HCT116 (cell line): ENCODE measurements around the gene ZNF423. TPM values are rescaled to one million over a fixed set of nuclear protein-coding genes. Genes with fewer than 3 reads are reported as not detected.

ENCODE experiments used
- ATAC-seq: fragments of 200-7000 bp; cut with Tn5 transposase; 2 replicates; pipeline ENCODE4 v1.9.1; 2020; ENCODE audit warnings: mild to moderate bottlenecking, moderate library complexity
- BruUV-seq: library from RNA; stranded (reverse); fragments of 400-500 nt; replicated peaks from 2 replicates; lab custom pipeline; 2021; lab: Mats Ljungman, UMichigan
- CTCF ChIA-PET: fragments of 300-600 bp; sonication (Branson Sonifier 250); formaldehyde crosslinking; loops from one replicate; lab custom pipeline; 2021; ENCODE audit warnings: antibody characterized with exemption; lab: Charles Lee
- POLR2A ChIA-PET: fragments of 300-600, 350-600 bp; sonication (Branson Sonifier 250); formaldehyde crosslinking; loops from one replicate; lab custom pipeline; 2021; ENCODE audit warnings: antibody characterized with exemption; lab: Charles Lee
- RAD21 ChIA-PET, 2 experiments: fragments of 300-600 bp; sonication (Branson Sonifier 250); formaldehyde crosslinking; loops; one replicate each; lab custom pipeline; 2023; ENCODE audit warnings: low total read pairs in 2 of 2; ENCODE audit not compliant: uncharacterized antibody in 2 of 2, unreplicated experiment in 2 of 2, low non-redundant PET in 1 of 2; lab: Charles Lee
- DNase-seq: peaks from one replicate; pipeline ENCODE4 v3.0.0-alpha.2; 2010; ENCODE audit warnings: low read depth, low spot score
- H2AFZ ChIP-seq: fragments of 200-600 bp; shearing (Covaris generic), sonication (generic); 2 replicates; pipeline ENCODE4 v1.6.1; 2017; ENCODE audit warnings: low read depth, mixed run types, mixed read lengths, antibody characterized with exemption, low read length; ENCODE audit not compliant: poor library complexity, severe bottlenecking
- H3K27ac ChIP-seq: 2 replicates; pipeline ENCODE4 v1.5.1; 2012; ENCODE audit warnings: low read depth, low read length
- H3K27me3 ChIP-seq: fragments of 200-600 bp; sonication (generic); 2 replicates; pipeline ENCODE4 v1.6.1; 2016; ENCODE audit warnings: mixed run types, low read length, mixed read lengths; ENCODE audit not compliant: insufficient read depth
- H3K36me3 ChIP-seq, 2 experiments: fragments of 200-500 bp in 1 of 2; fragments of 200-600 bp in 1 of 2; sonication (Bioruptor generic) in 1 of 2; sonication (generic) in 1 of 2; 2 replicates each; pipeline versions ENCODE4 v1.5.1 to v1.6.1; 2014 to 2016; ENCODE audit warnings: low read length in 2 of 2, inconsistent platforms in 1 of 2, mixed read lengths in 1 of 2, mixed run types in 1 of 2; ENCODE audit not compliant: insufficient read depth in 2 of 2, control insufficient read depth in 1 of 2
- H3K4me1 ChIP-seq, 2 experiments: fragments of 200-600 bp in 1 of 2; sonication (generic) in 1 of 2; 2 replicates each; pipeline versions ENCODE4 v1.5.1 to v1.6.1; 2012 to 2017; ENCODE audit warnings: low read length in 2 of 2, inconsistent platforms in 1 of 2, mild to moderate bottlenecking in 1 of 2, mixed read lengths in 1 of 2, mixed run types in 1 of 2, moderate library complexity in 1 of 2; ENCODE audit not compliant: insufficient read depth in 2 of 2, control insufficient read depth in 1 of 2
- H3K4me2 ChIP-seq: fragments of 200-600 bp; sonication (generic); 2 replicates; pipeline ENCODE4 v1.6.1; 2017; ENCODE audit warnings: mixed run types, low read length, mixed read lengths
- H3K4me3 ChIP-seq, 2 experiments: fragments of 200-600 bp in 1 of 2; sonication (generic) in 1 of 2; replicated peaks in 1 of 2; 2 replicates each; pipeline ENCODE4 v1.5.1; 2011 to 2016; ENCODE audit warnings: low read length in 2 of 2, control low read depth in 1 of 2, low read depth in 1 of 2, mild to moderate bottlenecking in 1 of 2, mixed read lengths in 1 of 2, mixed run types in 1 of 2
- H3K79me2 ChIP-seq: fragments of 200-600 bp; sonication (generic); 2 replicates; pipeline ENCODE4 v1.6.1; 2017; ENCODE audit warnings: mild to moderate bottlenecking, mixed run types, low read length, moderate library complexity, mixed read lengths; ENCODE audit not compliant: insufficient read depth
- H3K9ac ChIP-seq: fragments of 200-600 bp; sonication (generic); 2 replicates; pipeline ENCODE4 v1.6.1; 2016; ENCODE audit warnings: low read length, mixed read lengths
- H3K9me2 ChIP-seq: fragments of 200-600 bp; sonication (generic), shearing (Covaris generic); 2 replicates; pipeline ENCODE4 v1.6.1; 2017; ENCODE audit warnings: mixed run types, mild to moderate bottlenecking, moderate library complexity; ENCODE audit not compliant: insufficient read depth
- H3K9me3 ChIP-seq, 2 experiments: fragments of 200-500 bp in 1 of 2; fragments of 200-600 bp in 1 of 2; sonication (Bioruptor generic) in 1 of 2; sonication (generic) in 1 of 2; 2 replicates each; pipeline ENCODE4 v1.6.1; 2014 to 2017; ENCODE audit warnings: low read length in 2 of 2, mixed read lengths in 2 of 2, inconsistent platforms in 1 of 2, low read depth in 1 of 2, mild to moderate bottlenecking in 1 of 2, mixed run types in 1 of 2, moderate library complexity in 1 of 2; ENCODE audit not compliant: control insufficient read depth in 1 of 2, insufficient read depth in 1 of 2
- H4K20me1 ChIP-seq: fragments of 200-600 bp; sonication (generic), shearing (Covaris generic); 2 replicates; pipeline ENCODE4 v1.6.1; 2017; ENCODE audit warnings: mixed run types, mild to moderate bottlenecking, moderate library complexity; ENCODE audit not compliant: insufficient read depth
- CBX3 ChIP-seq: IDR thresholded peaks from 2 replicates; pipeline ENCODE4 v1.6.1; 2012; ENCODE audit warnings: low read depth
- CEBPB ChIP-seq: IDR thresholded peaks from 2 replicates; pipeline ENCODE4 v1.6.1; 2012; ENCODE audit warnings: low read depth
- EGR1 ChIP-seq: IDR thresholded peaks from 2 replicates; pipeline ENCODE4 v1.6.1; 2012; ENCODE audit warnings: low read depth
- ELF1 ChIP-seq: IDR thresholded peaks from 2 replicates; pipeline ENCODE4 v1.6.1; 2012; ENCODE audit warnings: low read depth, borderline replicate concordance
- FOSL1 ChIP-seq: IDR thresholded peaks from 2 replicates; pipeline ENCODE4 v1.6.1; 2012; ENCODE audit warnings: low read depth
- POLR2A ChIP-seq: IDR thresholded peaks from 2 replicates; pipeline ENCODE4 v1.7.0; 2011; ENCODE audit warnings: borderline replicate concordance; ENCODE audit not compliant: insufficient read depth, insufficient read length; ENCODE audit errors: extremely low read depth
- POLR2AphosphoS5 ChIP-seq: IDR thresholded peaks from 2 replicates; pipeline ENCODE4 v1.6.1; 2011; ENCODE audit warnings: mild to moderate bottlenecking, low read depth, low read length, moderate library complexity
- RAD21 ChIP-seq: IDR thresholded peaks from 2 replicates; pipeline ENCODE4 v1.6.1; 2012; ENCODE audit warnings: low read depth, mild to moderate bottlenecking
- SIN3A ChIP-seq: IDR thresholded peaks from 2 replicates; pipeline ENCODE4 v1.6.1; 2012; ENCODE audit warnings: low read depth
- SP1 ChIP-seq: IDR thresholded peaks from 2 replicates; pipeline ENCODE4 v1.6.1; 2012; ENCODE audit warnings: low read depth
- SRF ChIP-seq: IDR thresholded peaks from 2 replicates; pipeline ENCODE4 v1.6.1; 2012; ENCODE audit warnings: low read depth
- YY1 ChIP-seq: IDR thresholded peaks from 2 replicates; pipeline ENCODE4 v1.6.1; 2011; ENCODE audit warnings: low read length, low read depth, moderate library complexity, mild to moderate bottlenecking; ENCODE audit not compliant: insufficient replicate concordance; ENCODE audit errors: extremely low read depth
- ZFX ChIP-seq: fragments of 450-650 bp; IDR thresholded peaks from 2 replicates; pipeline ENCODE4 v1.6.1; 2017
- ZNF274 ChIP-seq: fragments of 200-500 bp; sonication (Bioruptor generic); IDR thresholded peaks from 2 replicates; pipeline ENCODE4 v1.6.1; 2014; ENCODE audit warnings: mild to moderate bottlenecking, low read depth, low read length, inconsistent platforms
- intact Hi-C: fragments of 100-400 bp; cut with micrococcal nuclease; formaldehyde crosslinking; loops from 2 replicates; pipeline ENCODE4 v1.10.0; 2022
- total RNA-seq: library from RNA; stranded (reverse); gene quantifications from one replicate; pipeline ENCODE4 v1.2.1, GENCODE V29; 2021; ENCODE audit not compliant: unreplicated experiment
- TF ChIP-seq, protein P1 (sequence below): IDR thresholded peaks from 2 replicates; pipeline ENCODE4 v1.6.1; 2012; ENCODE audit warnings: low read depth
- TF ChIP-seq, protein P2 (sequence below): IDR thresholded peaks from 2 replicates; pipeline ENCODE4 v1.6.1; 2012
- TF ChIP-seq, protein P3 (sequence below): IDR thresholded peaks from 2 replicates; pipeline ENCODE4 v1.6.1; 2012
- TF ChIP-seq, protein P4 (sequence below), 3 experiments: fragments of 200-600 bp in 1 of 3; sonication (generic) in 1 of 3; IDR thresholded peaks in 2 of 3; conservative IDR thresholded peaks in 1 of 3; 2 replicates each; pipeline ENCODE4 v1.5.1; 2012 to 2017; ENCODE audit warnings: low read depth in 2 of 3, low read length in 2 of 3, antibody characterized with exemption in 1 of 3, borderline replicate concordance in 1 of 3, control low read depth in 1 of 3, mild to moderate bottlenecking in 1 of 3, mixed read lengths in 1 of 3, mixed run types in 1 of 3, moderate library complexity in 1 of 3; ENCODE audit not compliant: insufficient read depth in 1 of 3

Gene ZNF423
- total RNA-seq, 1 experiment from 2014 or later = 0.22 TPM

DNA sequence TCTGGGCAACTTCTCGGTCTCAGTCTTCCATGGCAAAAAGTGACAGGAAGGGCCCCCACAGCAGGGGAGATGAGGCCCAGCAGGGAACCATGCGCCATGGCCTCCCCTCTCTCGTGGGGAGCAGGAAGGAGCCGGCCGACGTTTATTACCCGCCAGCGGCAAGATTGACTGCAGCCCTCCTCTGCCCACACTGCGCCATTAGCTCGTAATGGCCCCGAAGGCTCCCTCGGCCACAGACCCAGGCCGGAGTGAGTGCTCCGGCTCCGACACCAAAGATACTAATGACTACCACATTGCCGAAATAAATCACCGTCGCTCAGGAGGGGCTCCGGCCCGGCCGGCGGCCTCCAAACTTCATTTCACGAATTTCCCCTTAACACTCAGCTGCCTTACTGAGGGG lies 255.4 kb downstream of the ZNF423 start (continued):
- TF ChIP-seq, protein P1, sequence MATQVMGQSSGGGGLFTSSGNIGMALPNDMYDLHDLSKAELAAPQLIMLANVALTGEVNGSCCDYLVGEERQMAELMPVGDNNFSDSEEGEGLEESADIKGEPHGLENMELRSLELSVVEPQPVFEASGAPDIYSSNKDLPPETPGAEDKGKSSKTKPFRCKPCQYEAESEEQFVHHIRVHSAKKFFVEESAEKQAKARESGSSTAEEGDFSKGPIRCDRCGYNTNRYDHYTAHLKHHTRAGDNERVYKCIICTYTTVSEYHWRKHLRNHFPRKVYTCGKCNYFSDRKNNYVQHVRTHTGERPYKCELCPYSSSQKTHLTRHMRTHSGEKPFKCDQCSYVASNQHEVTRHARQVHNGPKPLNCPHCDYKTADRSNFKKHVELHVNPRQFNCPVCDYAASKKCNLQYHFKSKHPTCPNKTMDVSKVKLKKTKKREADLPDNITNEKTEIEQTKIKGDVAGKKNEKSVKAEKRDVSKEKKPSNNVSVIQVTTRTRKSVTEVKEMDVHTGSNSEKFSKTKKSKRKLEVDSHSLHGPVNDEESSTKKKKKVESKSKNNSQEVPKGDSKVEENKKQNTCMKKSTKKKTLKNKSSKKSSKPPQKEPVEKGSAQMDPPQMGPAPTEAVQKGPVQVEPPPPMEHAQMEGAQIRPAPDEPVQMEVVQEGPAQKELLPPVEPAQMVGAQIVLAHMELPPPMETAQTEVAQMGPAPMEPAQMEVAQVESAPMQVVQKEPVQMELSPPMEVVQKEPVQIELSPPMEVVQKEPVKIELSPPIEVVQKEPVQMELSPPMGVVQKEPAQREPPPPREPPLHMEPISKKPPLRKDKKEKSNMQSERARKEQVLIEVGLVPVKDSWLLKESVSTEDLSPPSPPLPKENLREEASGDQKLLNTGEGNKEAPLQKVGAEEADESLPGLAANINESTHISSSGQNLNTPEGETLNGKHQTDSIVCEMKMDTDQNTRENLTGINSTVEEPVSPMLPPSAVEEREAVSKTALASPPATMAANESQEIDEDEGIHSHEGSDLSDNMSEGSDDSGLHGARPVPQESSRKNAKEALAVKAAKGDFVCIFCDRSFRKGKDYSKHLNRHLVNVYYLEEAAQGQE = no peak
- TF ChIP-seq SP1 (no peak), ZFX (no peak), CEBPB (no peak), SIN3A (no peak)
- TF ChIP-seq, protein P2, sequence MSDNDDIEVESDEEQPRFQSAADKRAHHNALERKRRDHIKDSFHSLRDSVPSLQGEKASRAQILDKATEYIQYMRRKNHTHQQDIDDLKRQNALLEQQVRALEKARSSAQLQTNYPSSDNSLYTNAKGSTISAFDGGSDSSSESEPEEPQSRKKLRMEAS = no peak
- TF ChIP-seq, all 23 proteins: peak for 0

DNA sequence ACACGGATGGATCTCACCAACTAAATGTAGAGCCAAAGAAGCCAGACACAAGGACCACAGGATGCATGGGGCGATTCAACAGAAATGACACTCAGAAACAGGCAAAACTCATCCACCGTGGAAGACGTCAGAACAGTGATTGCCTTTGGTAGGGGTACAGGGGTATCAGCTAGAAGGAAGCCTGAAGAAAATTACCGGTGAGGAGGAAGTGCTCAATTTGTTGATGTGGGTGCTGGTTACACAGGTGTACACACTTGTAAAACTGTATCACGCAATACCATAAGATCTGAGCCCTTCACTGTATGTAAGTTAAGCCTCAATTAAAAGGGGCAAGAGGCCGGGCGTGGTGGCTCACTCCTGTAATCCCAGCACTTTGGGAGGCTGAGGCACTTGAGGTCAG lies 256.2 kb downstream of the ZNF423 start:
- ChIA-PET RAD21 (no interaction called here), POLR2A (no interaction called here), CTCF (no interaction called here)
- no TSS peak for BruUV-seq
- no peaks in the 10 kb centered on the region for H4K20me1 ChIP-seq
- peaks cover 29% of the 10 kb centered on the region; the same call in 1 of the 2 replicates for H3K27me3 ChIP-seq
- no peak overlapping the region for H3K4me2 ChIP-seq
- no peaks in the 10 kb centered on the region for H3K4me1 ChIP-seq
- intact Hi-C loops = no loop called here
- H3K9me3 ChIP-seq = no peaks in the 10 kb centered on the region
- H3K27ac ChIP-seq = no peak overlapping the region
- H3K4me3 ChIP-seq = no peak overlapping the region
- H3K9me2 ChIP-seq = no peaks in the 10 kb centered on the region
- no peak overlapping the region for H2AFZ ChIP-seq
- no peak overlapping the region for H3K9ac ChIP-seq
- H3K79me2 ChIP-seq = no peaks in the 10 kb centered on the region
- DNase-seq (no peak), ATAC-seq (no peak)
- H3K36me3 ChIP-seq = no peaks in the 10 kb centered on the region
- TF ChIP-seq, protein P3, sequence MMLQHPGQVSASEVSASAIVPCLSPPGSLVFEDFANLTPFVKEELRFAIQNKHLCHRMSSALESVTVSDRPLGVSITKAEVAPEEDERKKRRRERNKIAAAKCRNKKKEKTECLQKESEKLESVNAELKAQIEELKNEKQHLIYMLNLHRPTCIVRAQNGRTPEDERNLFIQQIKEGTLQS = no peak
- TF ChIP-seq ELF1 (no peak), SRF (no peak), CBX3 (no peak), ZFX (no peak), POLR2A (no peak), POLR2AphosphoS5 (no peak), FOSL1 (no peak), EGR1 (no peak), YY1 (no peak), ZNF274 (no peak), RAD21 (no peak)
- TF ChIP-seq, protein P1 = no peak
- TF ChIP-seq, protein P4, sequence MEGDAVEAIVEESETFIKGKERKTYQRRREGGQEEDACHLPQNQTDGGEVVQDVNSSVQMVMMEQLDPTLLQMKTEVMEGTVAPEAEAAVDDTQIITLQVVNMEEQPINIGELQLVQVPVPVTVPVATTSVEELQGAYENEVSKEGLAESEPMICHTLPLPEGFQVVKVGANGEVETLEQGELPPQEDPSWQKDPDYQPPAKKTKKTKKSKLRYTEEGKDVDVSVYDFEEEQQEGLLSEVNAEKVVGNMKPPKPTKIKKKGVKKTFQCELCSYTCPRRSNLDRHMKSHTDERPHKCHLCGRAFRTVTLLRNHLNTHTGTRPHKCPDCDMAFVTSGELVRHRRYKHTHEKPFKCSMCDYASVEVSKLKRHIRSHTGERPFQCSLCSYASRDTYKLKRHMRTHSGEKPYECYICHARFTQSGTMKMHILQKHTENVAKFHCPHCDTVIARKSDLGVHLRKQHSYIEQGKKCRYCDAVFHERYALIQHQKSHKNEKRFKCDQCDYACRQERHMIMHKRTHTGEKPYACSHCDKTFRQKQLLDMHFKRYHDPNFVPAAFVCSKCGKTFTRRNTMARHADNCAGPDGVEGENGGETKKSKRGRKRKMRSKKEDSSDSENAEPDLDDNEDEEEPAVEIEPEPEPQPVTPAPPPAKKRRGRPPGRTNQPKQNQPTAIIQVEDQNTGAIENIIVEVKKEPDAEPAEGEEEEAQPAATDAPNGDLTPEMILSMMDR (IDR thresholded peaks at IDR 0.05 in 2 of 3, conservative IDR thresholded peaks at IDR 0.05 in 1 of 3; ENCODE audit: borderline replicate concordance in 1 of 3, insufficient read depth in 1 of 3, low read depth in 2 of 3, low read length in 2 of 3) = no peak
